Stimulated activated CD4-positive, alpha-beta T cell treated with anti-CD3 and anti-CD28 coated beads, Interleukin-15, amount 100 ng/mL, for 1 hour (primary cell): ENCODE data around the gene MTOR.
"Not testable (repeated sequence)": the region's sequence is repeated elsewhere in the genome, so short reads cannot be mapped to it uniquely, and the experiment has no call there.

Source experiments
- DNase-seq, 2 donors: peaks; one replicate each; pipeline ENCODE4 v3.0.0-alpha.2; 2020; ENCODE audit warnings: low read depth in 1 of 2, low spot score in 1 of 2

MTOR gene

DNA sequence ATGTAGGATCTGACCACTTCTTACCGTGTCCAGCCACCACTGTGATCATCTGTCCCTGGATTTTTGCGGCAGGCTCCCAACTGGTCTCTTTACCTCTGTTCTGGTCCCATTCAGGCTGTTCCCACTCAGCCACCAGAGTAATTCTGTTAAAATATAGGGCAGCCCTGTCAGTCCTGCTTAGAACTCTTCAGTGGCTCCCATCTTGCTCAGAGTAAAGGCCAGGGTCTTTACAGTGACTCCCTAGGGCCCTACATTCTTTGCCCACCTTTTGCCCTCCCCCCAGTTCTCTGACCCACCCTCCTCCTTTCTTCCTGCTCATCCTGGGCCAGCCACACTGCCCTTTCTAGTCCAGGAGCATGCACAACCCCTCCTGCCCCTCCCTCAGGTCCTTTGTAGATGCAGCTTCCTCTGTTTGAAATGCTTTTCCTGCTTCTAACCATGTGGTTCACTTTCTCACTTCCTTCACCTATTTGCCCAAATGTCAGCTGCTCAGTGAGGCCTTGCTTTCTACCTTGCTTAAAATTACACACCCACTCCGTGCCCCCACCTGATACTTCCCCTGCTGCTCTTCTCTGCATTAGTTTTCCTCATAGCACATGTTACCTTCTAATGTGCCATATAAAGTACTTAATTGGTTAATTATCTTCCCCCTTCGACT, 18.5 kb upstream of the MTOR start:
- DNase-seq, result no peak

DNA sequence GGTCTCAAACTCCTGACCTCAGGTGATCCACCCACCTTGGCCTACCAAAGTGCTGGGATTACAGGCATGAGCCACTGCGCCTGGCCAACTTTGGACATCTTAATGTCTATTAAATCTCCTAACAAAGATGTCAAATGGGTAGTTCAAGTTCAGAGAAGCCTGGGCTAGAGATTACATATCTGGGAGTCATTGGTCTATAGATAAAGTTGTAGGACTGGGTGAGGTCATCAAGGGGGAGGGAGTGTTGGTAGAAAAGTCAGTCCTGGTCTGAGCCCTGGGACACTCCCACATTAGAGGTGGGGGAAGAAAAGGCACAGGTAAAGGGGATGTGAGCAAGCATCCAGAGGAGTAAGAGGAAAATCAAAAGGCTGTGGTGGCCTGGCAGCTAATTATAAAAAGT, 17.3 kb upstream of the MTOR start:
- no peak for DNase-seq

DNA sequence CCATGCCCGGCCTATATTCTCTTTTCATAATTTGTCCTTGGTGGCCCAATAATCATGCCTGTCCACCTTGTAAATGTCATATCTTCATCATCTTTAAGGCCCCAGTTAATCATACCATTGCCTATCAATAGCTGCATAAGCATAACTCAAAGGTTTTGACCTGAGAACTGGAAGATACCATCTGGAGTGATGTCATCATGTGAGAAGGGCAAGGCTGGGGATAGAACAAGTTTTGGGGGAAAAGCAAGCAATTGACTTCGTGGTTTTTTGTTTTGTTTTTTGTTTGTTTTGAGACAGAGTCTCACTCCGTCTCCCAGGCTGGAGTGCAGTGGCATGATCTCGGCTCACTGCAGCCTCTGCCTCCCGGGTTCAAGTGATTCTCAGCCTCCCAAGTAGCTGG, 16.8 kb upstream of the MTOR start:
- DNase-seq, result no peak

DNA sequence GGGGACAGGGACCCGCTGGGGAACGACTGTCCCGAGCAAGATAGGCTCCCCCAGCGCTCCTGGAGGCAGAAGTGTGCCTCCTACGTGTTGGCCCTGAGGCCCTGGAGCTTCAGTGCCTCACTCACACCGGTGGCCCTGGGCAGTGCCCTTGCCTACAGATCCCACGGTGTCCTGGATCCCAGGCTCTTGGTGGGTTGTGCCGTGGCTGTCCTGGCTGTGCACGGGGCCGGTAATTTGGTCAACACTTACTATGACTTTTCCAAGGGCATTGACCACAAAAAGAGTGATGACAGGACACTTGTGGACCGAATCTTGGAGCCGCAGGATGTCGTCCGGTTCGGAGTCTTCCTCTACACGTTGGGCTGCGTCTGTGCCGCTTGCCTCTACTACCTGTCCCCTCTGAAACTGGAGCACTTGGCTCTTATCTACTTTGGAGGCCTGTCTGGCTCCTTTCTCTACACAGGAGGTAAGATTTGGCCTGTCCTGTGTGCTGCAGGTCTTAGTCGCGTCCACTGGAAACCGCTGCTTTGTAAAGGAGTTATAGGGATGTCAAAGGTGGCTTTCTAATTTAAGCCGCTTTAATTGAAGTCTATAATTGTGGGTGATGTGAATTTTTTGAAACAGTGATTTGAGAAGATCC, 11.4 kb upstream of the MTOR start:
- no peak for DNase-seq

DNA sequence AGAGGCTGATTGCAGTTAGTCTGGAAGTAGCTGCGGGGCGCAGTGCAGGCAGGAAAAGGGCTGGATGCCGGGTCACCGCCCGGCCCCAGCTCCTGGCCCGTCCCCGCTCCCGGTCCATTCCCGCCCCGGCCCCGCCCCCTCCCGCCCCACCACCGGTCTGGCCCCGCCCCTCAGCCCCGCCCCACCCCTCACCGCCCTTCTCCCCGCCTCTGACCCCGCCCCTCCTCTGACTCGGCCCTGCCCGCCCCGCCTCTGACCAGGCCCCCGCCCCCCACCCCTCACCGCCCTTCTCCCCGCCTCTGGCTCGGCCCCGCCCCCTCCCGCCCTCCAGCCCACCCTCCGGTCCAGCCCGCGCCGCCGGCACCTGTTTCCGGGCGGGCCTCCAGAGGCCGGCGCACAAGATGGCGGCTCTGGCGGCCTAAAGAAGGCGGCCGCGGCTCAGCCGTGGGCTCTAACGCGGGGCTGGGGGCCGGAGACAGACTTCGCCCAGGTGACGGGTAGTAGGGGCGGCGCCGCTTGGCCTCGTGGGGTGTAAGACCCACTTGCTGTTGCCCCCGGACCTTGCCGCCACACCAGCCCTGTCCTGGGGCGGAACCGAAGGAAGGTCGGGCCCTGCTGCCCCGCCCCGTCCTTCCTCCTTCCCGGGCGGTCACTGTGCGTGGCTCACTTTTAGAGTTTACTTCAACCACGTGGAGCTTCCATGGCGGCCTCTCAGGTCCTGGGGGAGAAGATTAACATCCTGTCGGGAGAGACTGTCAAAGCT, 10.7 kb upstream of the MTOR start, which contains the start of gene UBIAD1:
UBIAD1 (plus strand) TSS at position 367 of the 763 bp plus-strand sequence; CDS start at position 701, 334 bp downstream.
- DNase-seq, result peak; percentile 68 to 77

DNA sequence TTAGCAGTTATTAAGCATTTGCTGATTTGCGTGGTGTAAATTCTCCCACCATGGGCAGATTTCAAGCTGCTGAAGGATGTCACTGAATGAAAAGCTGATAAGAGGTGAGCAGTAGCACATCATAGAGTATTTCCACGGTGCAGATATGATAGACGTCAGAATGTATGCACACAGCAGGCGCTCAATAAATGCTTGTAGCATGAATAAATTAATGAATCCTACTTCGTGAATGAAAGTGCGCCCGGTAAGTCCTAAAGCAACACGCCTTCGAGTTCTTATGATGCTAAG, 10.1 kb upstream of the MTOR start:
- no peak for DNase-seq

DNA sequence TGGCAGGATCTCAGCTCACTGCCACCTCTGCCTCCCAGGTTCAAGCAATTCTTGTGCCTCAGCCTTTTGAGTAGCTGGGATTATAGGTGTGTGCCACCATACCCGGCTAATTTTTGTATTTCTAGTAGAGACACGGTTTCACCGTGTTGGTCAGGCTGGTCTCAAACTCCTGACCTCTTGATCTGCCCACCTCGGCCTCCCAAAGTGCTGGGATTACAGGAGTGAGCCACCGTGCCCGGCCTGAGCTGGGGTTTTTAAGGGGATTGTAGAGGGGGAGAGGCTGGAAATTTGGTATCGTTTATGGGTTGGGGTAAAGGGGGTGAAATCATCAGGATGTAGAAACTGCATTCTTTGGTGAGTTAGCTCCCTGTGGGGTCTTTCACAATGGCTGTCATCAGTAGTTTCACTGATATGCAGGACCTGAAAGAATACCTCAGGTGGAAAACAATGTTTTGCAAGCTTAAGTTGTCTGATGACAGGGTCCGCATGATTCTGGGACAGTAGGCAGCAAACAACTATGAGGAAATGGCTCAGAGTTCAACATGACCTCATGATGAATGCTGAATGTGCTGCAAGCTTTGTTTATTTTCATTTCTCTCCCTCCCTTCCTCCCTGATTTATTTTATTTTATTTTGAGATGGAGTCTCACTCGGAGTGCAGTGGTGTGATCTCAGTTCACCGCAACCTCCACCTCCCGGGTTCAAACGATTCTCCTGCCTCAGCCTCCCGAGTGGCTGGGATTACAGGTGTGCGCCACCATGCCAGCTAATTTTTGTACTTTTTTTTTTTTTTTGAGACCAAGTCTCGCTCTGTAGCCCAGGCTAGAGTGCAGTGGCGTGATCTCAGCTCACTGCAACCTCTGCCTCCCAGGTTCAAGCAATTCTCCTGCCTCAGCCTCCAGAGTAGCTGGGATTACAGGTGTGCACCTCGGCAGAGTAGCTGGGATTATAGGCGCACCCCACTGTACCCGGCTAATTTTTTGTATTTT, 5.3 kb upstream of the MTOR start:
- not testable (repeated sequence) for DNase-seq

DNA sequence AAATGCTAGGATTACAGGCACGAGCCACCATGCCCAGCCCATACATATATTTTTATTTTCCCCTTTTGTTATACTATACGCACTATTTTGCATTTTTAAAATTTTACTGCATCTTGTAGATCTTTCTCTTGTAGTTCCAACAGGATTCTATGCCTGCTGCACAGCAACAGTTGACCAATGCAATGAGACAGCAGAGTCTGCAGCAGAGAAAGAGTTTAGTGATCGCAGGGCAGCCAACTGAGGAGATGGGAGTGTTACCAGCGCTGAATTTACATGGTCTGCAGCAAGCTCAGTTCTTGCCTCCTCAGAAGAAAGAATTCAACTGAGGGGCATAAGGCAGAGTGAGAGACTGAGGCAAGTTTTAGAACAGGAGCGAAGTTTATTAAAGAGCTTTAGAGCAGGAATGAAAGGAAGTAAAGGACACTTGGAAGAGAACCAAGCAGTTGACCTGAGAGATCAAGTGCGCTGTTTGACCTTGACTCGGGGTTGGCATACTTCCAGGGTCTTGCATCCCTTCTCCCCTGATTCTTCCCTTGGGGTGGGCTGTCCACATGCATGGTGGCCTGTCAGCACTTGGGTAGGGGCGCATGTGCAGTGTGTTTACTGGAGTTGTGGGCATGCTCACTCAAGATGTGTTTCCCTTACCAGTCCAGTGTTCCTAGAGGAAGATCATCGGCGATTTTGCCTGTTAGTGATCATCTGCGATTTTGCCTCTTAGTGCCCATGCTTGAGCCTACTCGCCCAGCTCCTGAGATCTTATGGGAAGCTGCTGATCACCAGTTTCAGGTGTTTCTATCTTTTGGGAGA, 4.1 kb upstream of the MTOR start:
- no peak for DNase-seq

DNA sequence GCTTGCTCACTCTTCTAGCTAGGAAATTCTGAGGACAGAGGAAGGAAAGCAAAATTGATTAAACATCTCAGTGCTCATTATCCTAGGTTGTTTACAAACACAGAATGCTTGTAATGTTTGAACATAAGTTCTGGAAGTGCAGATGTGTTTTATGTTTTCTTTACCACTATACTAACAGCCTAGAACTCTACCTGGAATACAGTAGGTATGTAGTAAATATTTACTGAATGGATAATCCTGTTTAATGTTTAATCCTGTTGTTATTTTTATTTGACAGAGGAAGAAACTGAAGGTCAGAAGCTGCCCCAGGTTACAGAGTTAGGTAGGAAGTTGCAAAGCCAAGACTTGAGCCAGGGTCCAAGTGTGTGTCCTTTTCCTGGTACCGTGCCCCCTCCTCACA, 6.1 kb downstream of the MTOR start:
- DNase-seq, result no peak

DNA sequence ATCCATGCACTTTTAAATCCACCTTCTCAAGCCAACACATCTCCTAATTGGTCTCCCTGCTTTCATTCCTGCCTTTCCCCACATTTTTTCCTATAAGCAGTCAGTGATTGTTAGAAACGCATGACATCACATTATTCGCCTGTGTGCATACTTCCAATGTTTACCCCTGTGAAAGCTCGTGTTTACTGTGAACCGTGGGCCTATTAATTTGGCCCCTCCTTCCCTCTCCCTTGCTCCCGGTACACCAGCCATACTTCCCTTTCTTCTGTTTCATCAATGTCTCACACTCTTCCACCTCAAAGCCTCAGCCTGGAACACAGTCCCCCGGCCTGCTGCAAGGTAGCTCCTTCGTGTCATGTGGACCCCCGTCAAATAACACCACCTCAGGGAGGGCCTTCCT, 9.1 kb downstream of the MTOR start:
- DNase-seq, result no peak

DNA sequence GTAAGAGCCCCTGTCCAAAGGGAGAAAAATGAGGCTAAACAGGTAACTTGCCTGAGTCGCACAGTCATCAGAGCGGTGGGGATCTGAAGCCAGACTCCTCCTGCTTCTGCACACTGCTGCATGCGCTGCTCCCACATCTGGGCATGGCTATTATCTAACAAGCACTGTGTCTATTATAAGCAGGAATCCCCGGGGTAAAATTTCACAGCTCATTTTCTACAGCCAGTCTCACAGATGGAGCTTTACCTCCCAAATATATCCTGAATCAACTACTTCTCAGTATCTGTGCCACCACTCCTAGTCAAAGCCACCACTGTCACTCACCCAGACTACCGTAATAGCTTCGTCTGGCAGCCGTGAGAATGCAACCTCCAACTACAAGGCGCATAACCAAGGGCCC, 9.8 kb downstream of the MTOR start:
- DNase-seq, result no peak

DNA sequence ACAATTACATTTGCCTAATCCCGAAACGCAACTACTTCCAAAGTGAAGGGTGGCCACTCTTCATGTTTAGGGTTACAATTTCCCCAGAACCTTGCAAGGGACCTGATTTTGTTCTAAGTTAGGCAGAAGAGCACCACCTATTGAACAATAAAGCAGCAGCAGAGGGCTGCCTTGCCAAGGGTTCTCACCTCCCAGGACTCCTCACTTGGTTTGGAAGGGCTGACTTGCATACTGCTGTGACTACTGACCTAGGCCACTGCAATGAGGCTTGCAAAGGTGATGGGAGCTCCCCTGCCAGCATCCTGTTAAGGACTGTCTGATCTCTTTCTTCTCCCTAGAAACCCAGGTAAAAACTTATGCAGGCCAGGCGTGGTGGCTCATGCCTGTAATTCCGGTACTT, 14.2 kb downstream of the MTOR start:
- DNase-seq, result no peak

DNA sequence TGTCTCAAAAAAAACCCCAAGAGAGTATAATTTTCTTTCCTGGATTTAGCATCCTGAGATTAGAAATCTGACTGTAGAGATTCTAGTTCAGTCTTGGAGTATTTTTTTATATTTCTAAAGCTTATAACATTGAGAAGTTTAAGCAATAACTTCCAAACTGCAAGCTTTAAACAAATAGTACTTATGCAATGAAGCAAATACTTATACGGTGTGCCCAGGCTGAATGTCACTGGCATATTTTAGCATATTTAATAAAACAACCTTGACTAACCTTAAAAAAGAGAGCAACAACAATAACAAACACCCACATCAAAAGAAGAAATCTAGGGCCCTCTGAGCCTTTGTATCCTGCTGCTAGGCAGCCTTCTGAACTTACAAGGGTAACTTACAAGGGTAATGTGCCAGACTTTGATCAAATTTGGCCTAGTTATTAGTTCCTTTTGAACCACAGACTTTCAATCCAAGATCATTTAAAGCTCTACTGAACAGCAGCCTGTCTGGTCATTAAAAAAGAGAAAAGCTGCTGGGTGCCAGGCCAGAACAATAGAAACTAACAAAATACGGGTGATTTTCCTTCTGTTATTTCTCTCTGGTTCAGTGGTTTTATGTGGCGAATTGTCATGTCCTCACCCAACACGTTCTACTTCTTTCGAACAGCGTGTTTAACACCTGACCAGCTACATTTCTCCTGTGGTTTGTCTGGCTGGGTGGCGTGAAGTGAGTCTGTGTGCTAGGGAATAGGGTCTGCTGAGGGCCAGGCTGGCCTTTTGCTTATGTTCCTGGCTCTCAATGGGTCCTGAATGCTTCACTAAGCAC, 16.2 kb downstream of the MTOR start:
- no peak for DNase-seq

DNA sequence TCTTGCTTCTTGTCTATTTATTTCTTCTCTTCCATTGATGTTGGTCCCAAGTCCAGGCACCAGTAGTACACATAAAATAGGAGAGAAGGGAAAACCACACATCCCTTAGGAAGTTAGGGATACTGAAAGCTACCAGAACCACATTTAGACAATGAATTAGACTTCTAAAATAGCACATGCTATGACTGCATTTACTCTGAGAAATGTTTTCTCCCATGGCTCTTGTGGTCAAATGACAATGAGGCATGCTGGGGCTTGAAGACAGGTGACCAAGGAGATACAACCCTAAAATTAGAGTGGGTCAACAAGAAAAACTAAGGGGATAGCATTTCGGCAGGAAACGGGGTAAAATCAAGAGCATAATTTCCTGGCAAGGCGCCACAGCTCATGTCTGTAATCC, 17.1 kb downstream of the MTOR start:
- DNase-seq, result no peak

DNA sequence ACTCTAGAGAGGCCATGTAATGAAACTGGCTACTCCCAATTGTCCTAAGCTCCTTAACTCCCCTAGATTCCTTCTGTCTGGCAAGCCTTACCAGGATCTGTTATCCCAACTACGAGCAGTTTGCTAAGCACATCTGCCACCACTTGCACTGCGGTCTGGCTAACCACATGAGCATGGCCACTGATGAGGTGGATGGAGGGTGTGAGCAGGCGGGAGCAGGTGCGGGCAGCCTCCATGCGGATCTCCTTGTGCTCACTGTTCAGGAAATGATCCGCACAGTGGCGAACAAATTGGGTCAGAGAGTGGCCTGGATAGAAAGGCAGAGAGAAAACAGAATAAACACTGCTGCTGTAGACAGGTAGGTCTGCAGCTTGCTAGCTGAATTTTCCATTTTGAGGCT, 24.0 kb downstream of the MTOR start:
- no peak for DNase-seq

DNA sequence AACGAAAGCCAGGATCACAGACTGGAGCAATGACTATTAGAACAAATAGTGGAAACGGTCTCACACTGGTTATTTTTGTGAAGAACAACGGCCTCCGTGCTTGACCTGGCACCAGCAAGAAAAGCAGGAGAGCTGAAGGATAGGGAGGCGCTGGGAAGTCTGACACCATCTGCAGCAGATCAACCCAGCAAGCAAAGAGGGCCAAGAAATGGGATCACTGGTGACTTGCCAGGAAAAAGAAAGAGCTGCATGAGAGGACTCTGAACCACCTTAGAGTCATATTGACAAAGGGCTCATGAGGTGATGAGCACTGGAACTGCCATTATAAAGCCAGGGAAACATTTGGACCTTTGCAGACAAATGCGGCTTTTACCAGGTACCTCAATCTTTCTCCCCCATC, 25.0 kb downstream of the MTOR start:
- no peak for DNase-seq

DNA sequence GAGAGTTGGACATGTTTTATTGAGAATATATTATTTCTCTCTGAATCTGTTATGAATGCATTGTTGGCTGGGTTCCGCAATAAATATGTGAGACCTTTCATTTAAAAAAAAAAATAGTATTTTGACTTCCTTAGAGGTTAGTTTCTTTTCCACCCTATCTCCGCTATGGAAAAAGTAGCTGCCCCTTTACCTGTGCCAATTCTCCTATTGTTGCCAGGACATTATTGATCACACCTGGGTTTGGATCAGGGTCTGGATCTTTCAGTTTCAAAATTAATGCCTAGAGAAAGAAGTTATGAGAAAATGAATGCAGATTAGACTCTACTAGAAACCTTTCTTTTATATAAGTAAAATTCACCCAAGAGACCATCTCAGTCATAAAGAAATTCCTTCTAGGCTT, 29.1 kb downstream of the MTOR start:
- DNase-seq, result no peak

DNA sequence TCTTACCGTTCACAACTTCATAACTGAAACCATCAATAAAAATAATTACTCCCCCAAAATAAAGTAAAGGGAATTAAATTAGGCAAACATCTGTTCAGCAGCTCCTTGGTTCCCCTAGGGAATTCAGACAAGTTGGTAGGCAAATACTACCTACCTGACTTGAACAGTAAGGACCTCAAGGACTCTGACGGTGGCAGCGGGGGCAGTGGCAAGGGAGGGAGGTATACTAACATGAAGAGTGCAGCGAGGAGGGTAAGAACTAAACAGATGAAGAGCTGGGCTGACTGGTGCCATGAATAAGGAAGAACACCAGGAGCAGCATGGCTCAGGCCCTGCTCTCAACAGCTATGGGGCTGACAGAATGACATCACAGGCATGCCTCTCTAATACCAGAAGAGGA, 33.1 kb downstream of the MTOR start:
- no peak for DNase-seq

DNA sequence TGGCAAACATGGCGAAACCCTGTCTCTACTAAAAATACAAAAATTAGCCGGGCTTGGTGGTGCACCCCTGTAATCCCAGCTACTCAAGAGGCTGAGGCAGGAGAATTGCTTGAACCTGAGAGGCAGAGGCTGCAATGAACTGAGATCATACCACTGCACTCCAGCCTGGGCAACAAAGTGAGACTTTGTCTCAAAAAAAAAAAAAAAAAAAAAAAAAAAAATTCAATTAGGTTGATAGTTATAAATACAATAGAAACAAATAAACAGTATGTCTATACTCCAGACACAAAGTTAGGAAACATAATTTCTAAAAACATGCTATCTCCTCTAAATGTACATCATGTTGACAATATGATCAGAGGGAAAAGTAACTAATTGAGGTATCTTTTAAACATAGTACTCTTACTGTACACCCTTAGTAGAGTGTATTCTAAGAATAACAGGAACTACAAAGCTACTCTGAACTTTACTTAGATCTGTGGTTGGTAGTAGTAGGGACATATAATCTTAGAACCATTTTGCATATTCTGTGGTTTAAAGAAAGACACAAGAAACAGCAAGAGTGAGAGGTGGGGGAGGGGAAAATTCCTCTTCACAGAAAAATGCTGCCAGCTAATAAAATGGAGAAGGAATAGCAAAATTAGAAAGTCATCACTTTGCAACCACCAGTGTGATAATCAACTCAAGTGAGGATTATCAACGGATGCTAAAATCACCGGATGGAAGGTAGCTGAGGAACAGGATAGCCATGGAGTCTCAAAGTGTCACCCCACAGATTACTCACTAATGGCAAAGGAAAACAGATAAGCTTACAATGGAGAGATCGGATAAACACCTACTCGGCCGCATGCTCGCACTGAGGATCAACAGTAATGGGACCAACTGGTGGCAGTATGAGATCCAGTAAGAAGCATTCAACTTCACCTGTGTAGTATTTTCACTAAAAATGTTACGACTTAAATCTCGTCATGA, 35.0 kb downstream of the MTOR start:
- no peak for DNase-seq
